Measurements from ENCODE around the gene ARL15.

The ARL15 gene

DNA sequence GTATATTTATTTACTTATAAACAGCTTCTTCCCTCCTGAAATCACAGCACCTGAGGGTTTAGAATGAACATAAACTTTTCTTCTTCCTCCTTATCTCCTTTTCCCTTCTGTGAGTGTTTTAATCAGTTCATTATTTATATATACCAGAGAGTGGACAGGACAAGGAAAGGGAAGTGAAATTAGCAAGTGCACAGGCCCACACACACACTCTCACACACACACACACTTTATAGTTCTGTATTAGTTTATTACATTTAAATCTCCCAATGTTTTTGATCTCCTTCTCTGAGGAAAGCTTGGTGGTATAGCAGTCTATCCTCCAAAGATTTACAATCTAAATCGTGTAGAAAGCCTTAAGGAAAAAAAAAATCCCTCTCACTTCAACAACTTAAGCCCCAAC lies 396.4 kb downstream of the ARL15 start:
- TF ChIP-seq, protein P1, sequence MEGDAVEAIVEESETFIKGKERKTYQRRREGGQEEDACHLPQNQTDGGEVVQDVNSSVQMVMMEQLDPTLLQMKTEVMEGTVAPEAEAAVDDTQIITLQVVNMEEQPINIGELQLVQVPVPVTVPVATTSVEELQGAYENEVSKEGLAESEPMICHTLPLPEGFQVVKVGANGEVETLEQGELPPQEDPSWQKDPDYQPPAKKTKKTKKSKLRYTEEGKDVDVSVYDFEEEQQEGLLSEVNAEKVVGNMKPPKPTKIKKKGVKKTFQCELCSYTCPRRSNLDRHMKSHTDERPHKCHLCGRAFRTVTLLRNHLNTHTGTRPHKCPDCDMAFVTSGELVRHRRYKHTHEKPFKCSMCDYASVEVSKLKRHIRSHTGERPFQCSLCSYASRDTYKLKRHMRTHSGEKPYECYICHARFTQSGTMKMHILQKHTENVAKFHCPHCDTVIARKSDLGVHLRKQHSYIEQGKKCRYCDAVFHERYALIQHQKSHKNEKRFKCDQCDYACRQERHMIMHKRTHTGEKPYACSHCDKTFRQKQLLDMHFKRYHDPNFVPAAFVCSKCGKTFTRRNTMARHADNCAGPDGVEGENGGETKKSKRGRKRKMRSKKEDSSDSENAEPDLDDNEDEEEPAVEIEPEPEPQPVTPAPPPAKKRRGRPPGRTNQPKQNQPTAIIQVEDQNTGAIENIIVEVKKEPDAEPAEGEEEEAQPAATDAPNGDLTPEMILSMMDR (IDR thresholded peaks at IDR 0.05; ENCODE audit: insufficient read depth, missing control alignments): no peak
- no peak for DNase-seq (ENCODE audit: insufficient read length, low spot score)
- FAIRE-seq: no peak

DNA sequence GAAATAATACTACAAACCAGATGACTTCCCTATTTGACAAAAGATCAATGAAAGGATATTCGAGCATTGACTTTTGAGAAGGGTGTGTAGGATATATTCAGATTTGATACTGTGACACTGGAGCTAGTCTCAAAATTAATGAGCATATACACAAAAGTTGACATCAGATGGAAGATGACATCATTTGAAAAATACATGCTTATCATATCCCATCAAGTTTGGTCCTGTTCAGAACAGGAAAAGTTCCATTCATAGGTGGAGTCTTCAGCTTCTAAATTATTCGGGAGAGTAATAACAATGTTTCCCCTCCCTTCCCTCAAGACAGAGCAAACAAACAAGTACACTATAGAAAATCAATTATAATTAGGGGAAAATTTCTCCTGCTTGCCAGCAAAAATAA lies 401.6 kb downstream of the ARL15 start:
- TF ChIP-seq, protein P1 (IDR thresholded peaks at IDR 0.05; ENCODE audit: insufficient read depth, missing control alignments): no peak
- FAIRE-seq (no peak), DNase-seq (ENCODE audit: insufficient read length, low spot score) (no peak)

DNA sequence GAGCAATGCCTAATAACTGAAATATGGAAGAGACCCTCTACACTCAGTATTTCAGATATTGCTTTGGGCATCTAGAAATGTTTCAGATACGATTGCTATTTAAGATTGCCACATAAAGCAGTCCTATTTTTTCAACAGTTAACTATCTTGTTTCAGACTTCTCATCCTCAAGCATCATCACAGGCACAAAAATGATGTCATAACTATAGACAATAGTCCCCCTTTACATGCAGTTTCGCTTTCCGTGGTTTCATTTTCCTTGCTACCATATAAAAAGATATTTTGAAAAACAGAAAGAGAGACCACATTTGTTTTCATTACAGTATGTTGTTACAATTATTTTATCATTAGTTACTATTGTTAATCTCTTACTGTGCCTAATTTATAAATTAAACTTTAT lies 402.5 kb downstream of the ARL15 start:
- FAIRE-seq: no peak
- TF ChIP-seq, protein P1 (IDR thresholded peaks at IDR 0.05; ENCODE audit: insufficient read depth, missing control alignments): no peak
- DNase-seq (ENCODE audit: insufficient read length, low spot score): no peak

DNA sequence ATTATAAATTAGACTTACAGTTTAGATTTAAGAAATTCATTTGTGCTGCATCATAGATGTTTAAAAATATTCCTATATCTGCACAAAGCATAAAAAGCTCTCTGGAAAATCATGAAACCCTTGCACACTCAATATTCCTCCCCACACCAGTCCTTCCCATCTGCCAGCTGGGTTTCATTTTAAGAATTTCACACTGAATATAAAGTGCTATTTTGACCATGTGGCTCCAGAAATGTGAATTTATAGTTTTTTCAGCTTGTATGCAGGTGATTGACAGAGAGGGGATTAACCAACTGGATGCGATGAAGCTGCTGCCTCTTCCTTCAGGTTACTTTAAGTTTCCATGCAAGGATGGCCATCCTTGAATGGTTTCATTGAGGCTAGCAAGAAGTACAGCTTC lies 403.6 kb downstream of the ARL15 start:
- FAIRE-seq (no peak), DNase-seq (ENCODE audit: insufficient read length, low spot score) (no peak)
- TF ChIP-seq, protein P1 (IDR thresholded peaks at IDR 0.05; ENCODE audit: insufficient read depth, missing control alignments): no peak

DNA sequence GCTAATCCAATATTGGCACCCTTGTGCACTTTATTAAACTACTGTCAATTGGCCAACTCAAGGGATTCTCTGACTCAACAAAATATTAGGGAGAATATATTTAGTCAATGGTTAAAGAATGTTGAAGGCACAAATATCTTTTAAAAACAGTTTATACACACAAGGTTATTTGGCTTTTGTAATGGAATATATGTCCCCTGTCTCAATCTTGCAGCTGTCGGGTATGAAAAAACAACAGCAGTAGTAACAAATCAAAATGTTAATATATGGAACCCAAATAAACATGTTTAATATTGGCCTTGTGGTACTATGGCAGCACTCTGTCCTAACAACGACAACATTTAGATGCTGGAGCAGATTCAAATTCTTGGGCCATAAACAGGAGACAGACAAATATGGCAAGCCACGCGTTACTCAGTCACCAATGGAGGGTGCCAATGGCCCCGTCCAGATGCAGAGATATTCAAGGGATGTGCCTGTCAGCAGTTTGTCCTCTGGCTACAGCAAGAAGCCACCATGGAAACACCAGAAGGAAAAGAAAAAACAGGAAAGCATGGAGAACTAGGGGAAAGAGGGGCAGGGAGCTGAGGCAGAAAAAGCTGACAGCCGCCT lies 408.0 kb downstream of the ARL15 start:
- DNase-seq (ENCODE audit: insufficient read length, low spot score): no peak
- TF ChIP-seq, protein P1 (IDR thresholded peaks at IDR 0.05; ENCODE audit: insufficient read depth, missing control alignments): no peak
- FAIRE-seq: no peak

DNA sequence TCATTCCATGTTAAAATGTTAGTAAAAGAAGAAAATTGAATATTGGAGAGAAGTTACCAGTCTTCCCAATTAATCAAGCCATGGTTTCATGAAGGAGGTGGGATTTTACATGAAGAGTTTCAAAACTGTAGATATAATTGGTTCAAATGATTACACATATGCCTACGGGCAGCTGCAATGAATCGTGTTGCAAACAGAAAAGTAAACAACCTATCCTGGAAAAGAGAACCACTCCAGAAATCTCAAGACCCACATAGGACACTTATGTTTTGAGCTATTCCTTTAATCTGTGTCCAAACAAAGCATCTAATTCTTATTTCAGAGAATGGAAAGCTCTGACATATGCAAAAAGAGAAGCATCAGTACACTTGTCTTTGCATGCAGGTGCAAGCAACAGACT lies 409.7 kb downstream of the ARL15 start:
- DNase-seq (ENCODE audit: insufficient read length, low spot score) (no peak), FAIRE-seq (no peak)

DNA sequence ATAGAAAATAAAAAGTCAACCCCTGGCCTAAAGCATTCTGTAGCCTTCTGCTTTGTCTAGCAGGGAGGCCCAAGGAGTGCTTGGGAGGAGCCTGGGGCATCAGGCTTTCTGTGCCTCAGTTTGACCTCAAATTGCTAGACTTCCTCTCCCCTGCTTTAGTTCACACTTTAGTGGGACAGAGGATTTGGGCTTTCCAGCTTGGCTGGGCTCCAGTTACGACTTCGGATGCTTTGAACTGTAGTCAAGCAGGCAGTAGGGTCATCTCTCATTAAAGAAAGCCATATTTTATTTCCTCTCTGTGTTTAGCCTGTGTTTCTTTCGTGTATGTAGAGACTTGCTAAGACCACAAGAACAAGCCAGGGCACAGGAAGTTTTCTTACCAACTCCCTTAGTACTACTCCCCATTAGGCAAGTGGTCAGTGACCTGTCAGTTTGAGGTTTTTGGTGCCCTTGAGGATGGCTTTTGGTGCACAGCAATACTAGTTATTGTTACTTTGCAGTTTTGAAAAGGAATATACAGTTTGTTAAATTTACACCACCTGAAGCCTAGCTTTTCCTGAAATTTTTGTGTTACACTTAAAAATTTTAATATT lies 415.2 kb downstream of the ARL15 start:
- DNase-seq (ENCODE audit: insufficient read length, low spot score) (no peak), FAIRE-seq (no peak)
- TF ChIP-seq, protein P1 (IDR thresholded peaks at IDR 0.05; ENCODE audit: insufficient read depth, missing control alignments): no peak

More for the DNA sequence above, 409.7 kb downstream of the ARL15 start:
- TF ChIP-seq, protein P1 (IDR thresholded peaks at IDR 0.05; ENCODE audit: insufficient read depth, missing control alignments): no peak

Data from D721Med (cell line).